ENCODE data around the gene TRUB2. TPM values are rescaled to one million over a fixed set of nuclear protein-coding genes. Genes with fewer than 3 reads are reported as not detected.

The TRUB2 gene
- total and polyA plus RNA-seq, 3 experiments from 2014 or later, result 23.6 to 50.4 (median 48.8) TPM

DNA sequence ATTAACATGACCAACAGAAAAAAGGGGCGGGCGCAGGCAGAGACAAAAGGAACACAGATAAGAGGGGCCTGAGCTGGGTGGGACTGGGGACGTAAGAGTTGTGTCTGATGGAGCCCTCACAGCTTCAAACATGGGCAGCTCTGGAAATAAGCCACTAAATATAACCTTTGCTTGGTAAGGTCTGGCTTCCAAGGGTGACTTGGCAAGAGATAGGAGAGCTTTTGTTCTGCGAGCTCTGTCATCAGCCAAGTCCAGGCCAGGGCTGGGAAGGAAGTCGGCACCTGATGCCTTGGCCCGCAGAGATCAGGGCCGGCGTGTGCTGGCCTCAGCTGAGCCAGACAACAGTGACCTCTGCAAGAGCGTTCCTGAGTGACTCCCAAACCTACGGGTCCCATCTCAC lies 11.8 kb downstream of the TRUB2 start:
- Histone ChIP-seq H3K9me3 (ENCODE audit: low read length) (no peaks in the 10 kb centered on the region), H3K27ac (ENCODE audit: low read depth, low read length) (no peak overlapping the region), H3K36me3 (ENCODE audit: insufficient read depth, low read length) (peaks cover 38% of the 10 kb centered on the region), H3K4me3 (ENCODE audit: low read length) (no peak overlapping the region), H3K27me3 (ENCODE audit: insufficient read depth, low read length, poor library complexity, severe bottlenecking) (no peaks in the 10 kb centered on the region), H3K4me1 (ENCODE audit: insufficient read depth, low read length) (no peaks in the 10 kb centered on the region)
- no peak for DNase-seq
- Mint-ChIP-seq H3K4me3 (no peak overlapping the region), H3K27ac (peak overlapping the region in 1 of 8 donors; percentile 3), H3K27me3 (no peaks in the 10 kb centered on the region), H3K4me1 (no peaks in the 10 kb centered on the region), H3K9me3 (no peaks in the 10 kb centered on the region), H3K36me3 (peaks cover 4 to 51% (median 4%) of the 10 kb centered on the region in 3 donors)
- ChIA-PET POLR2A (no interaction called here), CTCF (interaction anchor here (1.1 kb wide), 1 partner anchor 52 kb away, joined by 3 read pairs; no protein-coding TSS in a partner anchor)

GRCh38 chr9:128309551-128309950 lies 12.7 kb downstream of the TRUB2 start:
- H3K4me1 Mint-ChIP-seq, result no peaks in the 10 kb centered on the region
- H3K27me3 Mint-ChIP-seq, result no peaks in the 10 kb centered on the region
- ChIA-PET POLR2A (no interaction called here), CTCF (interaction anchor here (1.2 kb wide), 1 partner anchor 12 kb away, joined by 3 read pairs; the partner anchor contains the start of gene TRUB2)
- no peaks in the 10 kb centered on the region for H3K9me3 ChIP-seq (ENCODE audit: low read length)
- no peak overlapping the region for H3K27ac Mint-ChIP-seq
- no peak overlapping the region for H3K4me3 Mint-ChIP-seq
- DNase-seq, result no peak
- no peaks in the 10 kb centered on the region for H3K27me3 ChIP-seq (ENCODE audit: insufficient read depth, low read length, poor library complexity, severe bottlenecking)
- H3K36me3 Mint-ChIP-seq, result peaks cover 4 to 44% (median 4%) of the 10 kb centered on the region in 3 donors
- H3K4me3 ChIP-seq (ENCODE audit: low read length), result no peak overlapping the region
- H3K27ac ChIP-seq (ENCODE audit: low read depth, low read length), result no peak overlapping the region
- no peaks in the 10 kb centered on the region for H3K4me1 ChIP-seq (ENCODE audit: insufficient read depth, low read length)
- H3K9me3 Mint-ChIP-seq, result no peaks in the 10 kb centered on the region
- H3K36me3 ChIP-seq (ENCODE audit: insufficient read depth, low read length), result peaks cover 31% of the 10 kb centered on the region

DNA sequence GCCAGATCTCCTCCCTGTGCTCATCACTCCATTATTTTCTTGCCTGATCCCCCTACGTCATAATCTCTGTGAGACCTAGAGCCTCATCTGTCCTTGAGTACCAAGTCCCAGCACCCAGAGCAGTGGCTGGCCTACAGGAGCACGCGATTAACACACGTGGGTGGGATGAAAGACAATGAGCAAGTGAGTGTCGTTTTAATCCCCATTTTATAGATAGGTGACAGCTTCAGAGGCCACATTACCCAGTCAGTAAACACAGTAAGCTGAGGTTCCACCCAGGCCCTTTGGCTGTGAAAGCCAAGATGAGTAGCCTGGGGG lies 17.3 kb downstream of the TRUB2 start:
- Mint-ChIP-seq H3K9me3 (no peaks in the 10 kb centered on the region), H3K4me3 (no peak overlapping the region), H3K4me1 (no peaks in the 10 kb centered on the region), H3K27me3 (no peaks in the 10 kb centered on the region), H3K27ac (peak overlapping the region in 2 of 8 donors; percentile 15 to 55), H3K36me3 (peaks cover 4 to 17% (median 4%) of the 10 kb centered on the region in 3 donors)
- ChIA-PET CTCF (no interaction called here), POLR2A (no interaction called here)
- Histone ChIP-seq H3K4me1 (ENCODE audit: insufficient read depth, low read length) (no peaks in the 10 kb centered on the region), H3K9me3 (ENCODE audit: low read length) (no peaks in the 10 kb centered on the region), H3K27ac (ENCODE audit: low read depth, low read length) (no peak overlapping the region), H3K27me3 (ENCODE audit: insufficient read depth, low read length, poor library complexity, severe bottlenecking) (no peaks in the 10 kb centered on the region), H3K4me3 (ENCODE audit: low read length) (no peak overlapping the region), H3K36me3 (ENCODE audit: insufficient read depth, low read length) (peaks cover 10% of the 10 kb centered on the region)
- no peak for DNase-seq

DNA sequence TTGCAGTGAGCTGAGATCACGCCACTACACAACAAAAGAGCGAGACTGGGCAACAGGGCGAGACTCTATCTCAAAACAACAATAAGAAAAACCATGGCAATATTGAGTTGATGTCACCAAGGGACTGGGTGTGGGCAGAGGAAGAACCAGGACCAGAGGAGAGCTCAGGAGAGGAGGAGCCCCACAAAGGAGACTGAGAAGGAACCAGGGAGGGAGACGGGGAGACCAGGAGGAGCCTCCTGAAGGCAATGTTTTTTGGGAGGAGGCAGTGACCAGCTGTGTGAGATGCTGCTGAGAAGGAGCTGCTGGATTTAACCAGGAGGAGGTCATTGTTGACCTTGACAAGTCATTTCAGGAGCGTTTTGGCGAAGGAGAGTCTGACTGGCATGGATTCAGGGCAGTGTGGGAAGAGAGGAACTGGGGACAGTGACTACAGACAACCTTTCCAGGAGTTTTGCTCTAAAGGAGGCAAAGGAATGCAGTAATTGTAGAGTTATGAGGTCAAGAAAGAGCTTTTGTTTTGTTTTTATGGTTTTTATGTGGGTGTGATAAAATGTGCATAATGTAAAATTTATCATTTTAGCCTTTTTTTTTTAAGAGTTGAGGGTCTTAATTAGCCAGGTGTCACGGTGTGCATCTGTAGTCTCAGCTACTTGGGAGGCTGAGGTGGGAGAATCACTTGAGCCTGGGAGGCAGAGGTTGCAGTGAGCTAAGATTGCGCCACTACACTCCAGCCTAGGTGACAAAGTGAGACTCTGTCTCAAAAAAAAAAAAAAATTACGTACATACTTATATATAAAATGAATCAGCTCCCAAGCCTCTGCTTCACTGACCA lies 17.9 kb downstream of the TRUB2 start:
- peak overlapping the region in 4 of 8 donors; percentile 9 to 59 (median 33) for H3K27ac Mint-ChIP-seq
- H3K4me1 Mint-ChIP-seq, result no peaks in the 10 kb centered on the region
- CTCF ChIA-PET, result interaction anchor here (1.0 to 1.2 kb wide), 2 partner anchors 9 to 10 kb away, joined by 3 to 4 read pairs; no protein-coding TSS in a partner anchor
- no peaks in the 10 kb centered on the region for H3K4me1 ChIP-seq (ENCODE audit: insufficient read depth, low read length)
- H3K27me3 Mint-ChIP-seq, result no peaks in the 10 kb centered on the region
- H3K9me3 ChIP-seq (ENCODE audit: low read length), result no peaks in the 10 kb centered on the region
- DNase-seq, result no peak
- H3K36me3 Mint-ChIP-seq, result peaks cover 4 to 11% (median 4%) of the 10 kb centered on the region in 3 donors
- H3K27me3 ChIP-seq (ENCODE audit: insufficient read depth, low read length, poor library complexity, severe bottlenecking), result no peaks in the 10 kb centered on the region
- H3K27ac ChIP-seq (ENCODE audit: low read depth, low read length), result no peak overlapping the region
- POLR2A ChIA-PET, result no interaction called here
- no peaks in the 10 kb centered on the region for H3K9me3 Mint-ChIP-seq
- no peak overlapping the region for H3K4me3 ChIP-seq (ENCODE audit: low read length)
- H3K36me3 ChIP-seq (ENCODE audit: insufficient read depth, low read length), result peaks cover 4% of the 10 kb centered on the region
- no peak overlapping the region for H3K4me3 Mint-ChIP-seq

DNA sequence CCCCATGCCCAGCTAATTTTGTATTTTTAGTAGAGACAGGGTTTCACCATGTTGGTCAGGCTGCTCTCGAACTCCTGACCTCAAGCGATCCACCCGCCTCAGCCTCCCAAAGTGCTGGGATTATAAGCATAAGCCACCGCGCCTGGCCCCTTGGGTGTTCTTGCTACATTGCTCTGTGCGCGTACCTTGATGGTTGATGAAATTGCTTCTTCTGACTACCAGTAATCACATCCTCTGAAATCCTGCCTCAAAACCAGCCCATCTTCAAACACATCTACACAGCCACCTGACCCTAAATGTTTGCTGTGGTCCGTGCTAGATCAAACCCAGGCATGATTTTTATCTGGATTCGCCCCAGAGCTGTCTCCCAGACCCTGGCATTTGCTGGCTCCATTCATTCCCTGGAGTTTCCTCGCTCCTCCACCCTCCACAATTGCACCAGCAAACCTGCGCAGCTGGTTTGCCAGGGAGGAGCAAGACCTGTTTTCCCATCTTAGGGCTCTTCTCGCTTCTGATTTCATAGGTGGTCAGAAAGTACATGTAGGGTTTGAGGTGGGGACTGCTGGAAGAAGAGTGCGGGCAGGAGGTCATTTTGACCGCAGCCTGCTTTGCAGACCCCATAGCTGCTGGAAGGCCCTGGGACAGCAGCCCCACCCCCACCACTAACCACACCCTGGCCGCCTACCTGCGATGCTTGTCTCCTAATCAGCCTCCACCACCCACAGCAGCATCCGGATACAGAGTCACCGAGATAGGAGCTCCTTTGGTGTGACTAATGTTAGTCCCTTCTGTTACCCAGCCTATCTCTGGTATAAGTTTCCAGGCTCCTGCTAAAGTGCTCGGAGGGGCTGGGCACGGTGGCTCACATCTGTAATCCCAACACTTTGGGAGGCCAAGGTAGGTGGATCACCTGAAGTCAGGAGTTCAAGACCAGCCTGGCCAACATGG lies 23.4 kb downstream of the TRUB2 start:
- H3K36me3 ChIP-seq (ENCODE audit: insufficient read depth, low read length), result no peaks in the 10 kb centered on the region
- no peak overlapping the region for H3K4me3 ChIP-seq (ENCODE audit: low read length)
- H3K4me1 ChIP-seq (ENCODE audit: insufficient read depth, low read length), result peaks cover 4% of the 10 kb centered on the region
- no peaks in the 10 kb centered on the region for H3K27me3 Mint-ChIP-seq
- no peak for DNase-seq
- POLR2A ChIA-PET, result interaction anchor here (0.6 kb wide), 1 partner anchor 12 kb away, joined by 6 read pairs; no protein-coding TSS in a partner anchor
- no peak overlapping the region for H3K4me3 Mint-ChIP-seq
- no peak overlapping the region for H3K27ac Mint-ChIP-seq
- CTCF ChIA-PET, result no interaction called here
- no peaks in the 10 kb centered on the region for H3K9me3 ChIP-seq (ENCODE audit: low read length)
- peaks cover 0 to 2% (median 1%) of the 10 kb centered on the region in 3 donors for H3K36me3 Mint-ChIP-seq
- peaks cover 2 to 4% (median 2%) of the 10 kb centered on the region in 3 donors for H3K4me1 Mint-ChIP-seq
- H3K27ac ChIP-seq (ENCODE audit: low read depth, low read length), result no peak overlapping the region
- H3K27me3 ChIP-seq (ENCODE audit: insufficient read depth, low read length, poor library complexity, severe bottlenecking), result no peaks in the 10 kb centered on the region
- H3K9me3 Mint-ChIP-seq, result no peaks in the 10 kb centered on the region

DNA sequence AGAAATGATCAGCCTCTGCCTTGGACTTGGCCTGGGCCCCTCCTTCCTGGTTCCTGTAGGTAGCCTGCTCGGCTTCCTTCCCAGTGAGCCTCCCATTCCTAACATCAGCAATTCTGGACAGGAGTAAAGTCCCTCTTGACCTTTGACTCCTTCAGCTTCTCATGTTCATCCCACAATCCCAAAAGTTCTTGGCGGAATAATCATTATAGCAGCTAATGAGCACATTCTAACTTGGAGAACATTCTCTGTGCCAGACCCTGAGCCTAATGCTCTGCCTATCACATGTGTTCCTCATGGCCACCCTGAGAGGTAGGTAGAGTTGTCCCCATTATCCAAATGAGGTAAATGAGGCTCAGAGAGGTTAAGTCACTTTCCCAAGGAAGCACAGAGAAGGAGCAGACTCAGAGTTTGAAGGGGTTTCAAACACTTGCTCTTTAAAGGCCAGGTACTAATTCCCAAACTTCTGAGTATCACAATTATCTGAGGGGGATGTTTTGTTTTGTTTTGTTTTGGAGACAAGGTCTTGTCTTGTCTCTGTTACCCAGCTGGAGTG lies 24.9 kb downstream of the TRUB2 start:
- CTCF ChIA-PET, result interaction anchor here (1.2 to 2.2 kb wide), 3 partner anchors 42 to 109 kb away, joined by 3 to 5 read pairs (median 5); partner anchors contain the start of gene SLC27A4
- Mint-ChIP-seq H3K27me3 (no peaks in the 10 kb centered on the region), H3K9me3 (no peaks in the 10 kb centered on the region), H3K4me1 (peaks cover 2 to 4% (median 2%) of the 10 kb centered on the region in 3 donors), H3K36me3 (peaks cover 0 to 2% (median 2%) of the 10 kb centered on the region in 3 donors), H3K4me3 (no peak overlapping the region), H3K27ac (peak overlapping the region in 1 of 8 donors; percentile 7)
- Histone ChIP-seq H3K36me3 (ENCODE audit: insufficient read depth, low read length) (no peaks in the 10 kb centered on the region), H3K27ac (ENCODE audit: low read depth, low read length) (no peak overlapping the region), H3K4me3 (ENCODE audit: low read length) (no peak overlapping the region), H3K9me3 (ENCODE audit: low read length) (no peaks in the 10 kb centered on the region), H3K4me1 (ENCODE audit: insufficient read depth, low read length) (peaks cover 4% of the 10 kb centered on the region), H3K27me3 (ENCODE audit: insufficient read depth, low read length, poor library complexity, severe bottlenecking) (no peaks in the 10 kb centered on the region)
- POLR2A ChIA-PET, result no interaction called here
- DNase-seq, result no peak

DNA sequence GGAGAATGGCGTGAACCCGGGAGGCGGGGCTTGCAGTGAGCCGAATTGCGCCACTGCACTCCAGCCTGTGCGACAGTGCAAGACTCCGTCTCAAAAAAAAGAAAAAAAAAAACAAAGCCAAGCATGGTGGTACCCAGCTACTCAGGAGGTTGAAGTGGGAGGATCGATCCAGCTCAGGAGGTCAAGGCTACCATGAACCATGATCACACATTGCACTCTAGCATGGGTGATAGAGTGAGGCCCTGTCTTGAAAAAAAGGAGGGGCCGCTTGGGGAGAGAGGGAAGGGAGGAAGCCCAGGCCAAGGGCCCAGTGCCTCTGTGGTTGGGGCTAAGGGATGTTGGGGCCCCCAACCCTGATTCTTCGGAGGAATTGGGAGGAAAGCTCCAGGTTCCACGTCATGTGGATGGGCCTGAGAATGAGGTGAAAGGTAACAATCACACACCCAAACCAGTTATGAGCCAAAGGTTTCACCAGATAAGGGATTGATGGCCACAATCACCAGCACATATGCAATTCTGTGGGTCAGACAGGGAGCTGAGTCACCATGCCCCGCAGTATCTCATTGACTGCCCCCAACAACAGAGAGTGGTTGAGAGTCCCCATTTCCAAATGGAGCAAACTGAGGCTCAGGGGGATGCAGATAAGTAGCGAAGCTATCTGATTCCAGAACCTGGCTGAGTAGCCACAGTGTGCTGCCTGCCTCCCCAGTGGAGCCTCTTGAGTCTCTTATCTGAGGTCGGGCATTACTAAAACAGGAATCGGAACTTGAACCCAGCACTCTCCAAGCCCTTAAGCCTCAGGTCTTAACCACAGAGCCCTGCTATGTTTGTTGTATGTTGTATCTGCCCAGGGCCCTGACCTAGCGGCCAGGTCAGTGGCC lies 25.7 kb downstream of the TRUB2 start:
- Mint-ChIP-seq H3K9me3 (no peaks in the 10 kb centered on the region), H3K27me3 (no peaks in the 10 kb centered on the region), H3K36me3 (peaks cover 0 to 2% (median 2%) of the 10 kb centered on the region in 3 donors), H3K4me1 (peaks cover 2 to 4% (median 2%) of the 10 kb centered on the region in 3 donors), H3K27ac (peak overlapping the region in 2 of 8 donors; percentile 19 to 26), H3K4me3 (no peak overlapping the region)
- Histone ChIP-seq H3K27ac (ENCODE audit: low read depth, low read length) (peak overlapping the region; percentile 51), H3K36me3 (ENCODE audit: insufficient read depth, low read length) (no peaks in the 10 kb centered on the region), H3K4me1 (ENCODE audit: insufficient read depth, low read length) (peaks cover 4% of the 10 kb centered on the region), H3K27me3 (ENCODE audit: insufficient read depth, low read length, poor library complexity, severe bottlenecking) (no peaks in the 10 kb centered on the region), H3K9me3 (ENCODE audit: low read length) (no peaks in the 10 kb centered on the region), H3K4me3 (ENCODE audit: low read length) (no peak overlapping the region)
- ChIA-PET POLR2A (no interaction called here), CTCF (interaction anchor here (1.1 to 3.9 kb wide), 8 partner anchors 7 to 110 kb away, joined by 3 to 18 read pairs (median 5); partner anchors contain the start of genes GOLGA2, SLC27A4 and SWI5)
- no peak for DNase-seq

All from CD8-positive, alpha-beta memory T cell (primary cell).